DOHH2 (cell line): Measurements from ENCODE around the gene IL22.

ENCODE experiments used
- CTCF ChIP-seq: fragments of 200-600 bp; sonication (generic); IDR thresholded peaks from one replicate; pipeline ENCODE4 v1.5.1; 2014; ENCODE audit warnings: antibody characterized with exemption, mild to moderate bottlenecking, low read depth, low read length; ENCODE audit not compliant: poor library complexity, severe bottlenecking
- EZH2phosphoT487 ChIP-seq: fragments of 200-600 bp; sonication (generic); IDR thresholded peaks from 2 replicates; pipeline ENCODE4 v1.6.1; 2017; ENCODE audit warnings: borderline replicate concordance, mild to moderate bottlenecking, antibody characterized with exemption, low read length, moderate library complexity, mixed read lengths

- TF ChIP-seq CTCF (no peak), EZH2phosphoT487 (no peak)
Measured at GRCh38 chr12:68264857-68265256, 11.5 kb upstream of the IL22 start.
